ENCODE results near the gene KLHL21. TPM values are rescaled to one million over a fixed set of nuclear protein-coding genes. Genes with fewer than 3 reads are reported as not detected.
A peak's percentile ranks its signal among the peaks of the same experiment; 100 is the strongest.

KLHL21 gene
- total and polyA plus RNA-seq, 9 of the 15 experiments (the other 6 are each of a cell fraction or from before 2014, with no cell fraction given): 2.1 to 42.1 (median 17.5) TPM

GRCh38 chr1:6554031-6554906 lies 48.4 kb downstream of the KLHL21 start, which contains the start of gene NOL9 (continued):
- no peak for TF ChIP-seq ZFP30 (CRISPR knock-in tag; IDR thresholded peaks at IDR 0.05; ENCODE audit: borderline replicate concordance)
- peak; percentile 70; the same call in 1 of the 2 replicates for TF ChIP-seq JUN (IDR thresholded peaks at IDR 0.05; ENCODE audit: borderline replicate concordance, low read depth, low read length)
- TF ChIP-seq JUN (CRISPR knock-in tag; IDR thresholded peaks at IDR 0.05; ENCODE audit: borderline replicate concordance): no peak; the same call in 1 of the 2 replicates
- peak; percentile 61; the same call in 1 of the 2 replicates for TF ChIP-seq BHLHE40 (IDR thresholded peaks at IDR 0.05; ENCODE audit: low read length)
- TF ChIP-seq MTF1 (CRISPR knock-in tag; IDR thresholded peaks at IDR 0.05; ENCODE audit: borderline replicate concordance): no peak
- no peak for TF ChIP-seq THRA (IDR thresholded peaks at IDR 0.05)
- peak; percentile 65; the same call in 1 of the 2 replicates for TF ChIP-seq NR2C1 (IDR thresholded peaks at IDR 0.05)
- peak; percentile 64; the same call in 1 of the 2 replicates for TF ChIP-seq NR2C1 (tag; IDR thresholded peaks at IDR 0.05)
- TF ChIP-seq HOMEZ (CRISPR knock-in tag; IDR thresholded peaks at IDR 0.05): no peak
- no peak for TF ChIP-seq POLR2H (tag; IDR thresholded peaks at IDR 0.05; ENCODE audit: low read depth)
- TF ChIP-seq DIDO1 (tag; IDR thresholded peaks at IDR 0.05; ENCODE audit: low read depth): peak; percentile 74
- TF ChIP-seq TSHZ1 (CRISPR knock-in tag; IDR thresholded peaks at IDR 0.05): no peak
- TF ChIP-seq GABPB2 (CRISPR knock-in tag; conservative IDR thresholded peaks at IDR 0.05): no peak
- TF ChIP-seq MTA3 (IDR thresholded peaks at IDR 0.05; ENCODE audit: borderline replicate concordance): peak; percentile 93; the same call in 1 of the 2 replicates
- TF ChIP-seq SRSF9 (IDR thresholded peaks at IDR 0.05; ENCODE audit: borderline replicate concordance, low read depth, low read length): no peak
- TF ChIP-seq SMC3 (conservative IDR thresholded peaks at IDR 0.05; ENCODE audit: insufficient read depth, low read depth, low read length): peak; percentile 86
- TF ChIP-seq IRF2 (CRISPR knock-in tag; IDR thresholded peaks at IDR 0.05): no peak
- no peak for TF ChIP-seq EHMT2 (IDR thresholded peaks at IDR 0.05)
- TF ChIP-seq NUFIP1 (IDR thresholded peaks at IDR 0.05; ENCODE audit: partially characterized antibody): no peak
- no peak for TF ChIP-seq NR4A1 (CRISPR knock-in tag; IDR thresholded peaks at IDR 0.05)
- 0 out of 2 replicates have a peak, but pooled peaks have one; percentile 21 for TF ChIP-seq NR4A1 (tag; IDR thresholded peaks at IDR 0.05)
- TF ChIP-seq ZNF589 (CRISPR knock-in tag; IDR thresholded peaks at IDR 0.05; ENCODE audit: low read depth): no peak
